ENCODE data around the gene PDXK.

PDXK gene

DNA sequence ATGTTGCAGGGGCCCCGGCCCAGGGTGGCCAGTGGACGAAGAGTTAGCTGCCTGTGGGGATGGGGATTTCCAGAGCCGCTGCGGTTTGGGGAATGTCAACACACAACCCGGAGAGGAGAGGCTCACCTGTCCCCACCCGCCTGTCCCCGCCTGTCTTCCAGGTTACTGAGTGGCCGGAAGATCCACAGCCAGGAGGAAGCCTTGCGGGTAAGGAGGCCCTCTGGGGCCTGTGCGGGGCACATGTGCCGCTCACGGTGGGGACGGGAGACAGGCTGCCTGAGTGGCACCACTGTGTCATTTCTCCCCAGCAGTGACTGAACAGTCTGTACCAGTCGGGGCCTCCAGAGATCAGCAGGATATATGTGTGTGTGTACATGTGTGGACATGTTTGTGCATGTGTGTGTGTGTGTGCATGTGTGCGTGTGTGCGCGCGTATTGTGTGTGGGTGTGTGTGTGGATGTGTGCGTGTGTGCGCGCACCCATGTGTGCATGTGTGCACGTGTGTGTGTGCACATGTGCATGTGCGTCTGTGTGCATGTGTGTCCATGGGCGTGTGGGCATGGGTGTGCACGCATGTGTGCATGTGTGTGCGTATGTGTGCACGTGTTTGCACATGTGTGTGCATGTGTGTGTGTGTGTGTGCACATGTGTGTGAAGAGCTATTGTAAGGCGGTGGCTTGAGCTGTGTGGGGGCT is 31.6 kb downstream of the PDXK start:
- Mint-ChIP-seq H3K9me3 (peaks cover 7% of the 10 kb centered on the region), H3K4me3 (no peak overlapping the region), H3K27me3 (no peaks in the 10 kb centered on the region), H3K27ac (no peak overlapping the region), H3K4me1 (ENCODE audit: low read depth) (peaks cover 3% of the 10 kb centered on the region), H3K36me3 (ENCODE audit: low read depth) (peaks cover 100% of the 10 kb centered on the region)
- intact Hi-C loops (cut with micrococcal nuclease): no loop called here

DNA sequence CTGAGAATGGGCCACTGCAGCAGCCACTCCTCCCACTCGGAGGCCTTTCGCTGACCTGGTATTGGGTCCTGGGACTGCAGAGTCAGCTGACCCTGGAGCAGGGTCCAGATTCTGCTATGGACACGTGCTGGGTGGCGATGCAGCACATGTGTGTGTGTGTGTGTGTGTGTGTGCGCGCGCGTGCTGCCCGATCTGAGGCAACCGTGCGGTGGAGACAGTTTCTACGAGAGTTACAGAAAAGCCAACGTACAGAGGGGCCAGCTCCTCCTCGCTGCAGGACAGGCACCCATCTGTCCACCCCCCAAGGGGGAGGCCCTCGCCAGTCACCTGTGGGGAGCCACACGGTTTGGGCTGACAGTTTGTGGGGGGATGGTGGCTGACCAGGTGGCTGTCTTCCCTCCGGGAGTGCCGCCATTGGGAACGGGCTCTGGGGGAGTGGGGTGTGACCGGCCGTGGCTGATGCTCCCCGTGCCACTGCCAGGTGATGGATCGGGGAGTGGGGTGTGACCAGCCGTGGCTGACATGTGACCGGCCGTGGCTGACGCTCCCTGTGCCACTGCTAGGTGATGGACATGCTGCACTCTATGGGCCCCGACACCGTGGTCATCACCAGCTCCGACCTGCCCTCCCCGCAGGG is 33.1 kb downstream of the PDXK start:
- Mint-ChIP-seq H3K9me3 (peaks cover 7% of the 10 kb centered on the region), H3K27ac (no peak overlapping the region), H3K4me3 (no peak overlapping the region), H3K36me3 (ENCODE audit: low read depth) (peaks cover 100% of the 10 kb centered on the region), H3K4me1 (ENCODE audit: low read depth) (peaks cover 14% of the 10 kb centered on the region), H3K27me3 (no peaks in the 10 kb centered on the region)
- intact Hi-C loops (cut with micrococcal nuclease): no loop called here

DNA sequence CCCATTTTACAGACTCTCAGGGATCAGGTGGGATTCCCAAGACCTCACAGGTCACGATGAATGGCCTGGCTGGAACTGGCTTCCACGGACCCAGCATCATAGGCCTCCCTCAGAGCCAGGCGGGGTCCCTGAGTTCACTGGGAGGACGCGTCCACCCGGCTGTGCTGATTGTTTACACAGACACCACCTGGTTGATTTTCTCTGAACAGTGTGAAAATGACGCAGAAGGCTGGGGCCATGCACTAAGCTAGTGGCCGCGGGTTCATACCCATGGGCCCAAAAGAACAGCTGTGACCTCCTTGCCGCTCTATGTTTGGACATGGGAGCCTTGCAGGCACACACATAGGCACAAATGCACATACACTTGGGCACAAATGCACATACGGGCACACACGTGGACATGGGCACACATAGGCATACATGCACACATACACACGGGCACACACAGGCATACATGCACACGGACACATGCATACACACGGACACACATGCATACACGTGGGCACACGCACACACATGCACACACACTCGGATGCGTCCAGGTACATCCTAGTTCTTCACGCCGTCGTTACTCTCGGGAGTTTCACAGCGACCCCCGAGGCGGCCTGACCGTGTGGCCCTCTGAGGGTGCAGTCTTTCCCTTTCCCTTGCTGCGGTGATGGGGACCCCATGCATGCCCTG is 34.0 kb downstream of the PDXK start:
- no peak overlapping the region for H3K4me3 Mint-ChIP-seq
- peaks cover 7% of the 10 kb centered on the region for H3K9me3 Mint-ChIP-seq
- H3K4me1 Mint-ChIP-seq (ENCODE audit: low read depth): peaks cover 19% of the 10 kb centered on the region
- no peak overlapping the region for H3K27ac Mint-ChIP-seq
- intact Hi-C loops (cut with micrococcal nuclease): no loop called here
- peaks cover 100% of the 10 kb centered on the region for H3K36me3 Mint-ChIP-seq (ENCODE audit: low read depth)
- H3K27me3 Mint-ChIP-seq: no peaks in the 10 kb centered on the region

- no peak overlapping the region for H3K27ac Mint-ChIP-seq
- peaks cover 19% of the 10 kb centered on the region for H3K4me1 Mint-ChIP-seq (ENCODE audit: low read depth)
- intact Hi-C loops (cut with micrococcal nuclease): no loop called here
- H3K4me3 Mint-ChIP-seq: no peak overlapping the region
- no peaks in the 10 kb centered on the region for H3K27me3 Mint-ChIP-seq
- peaks cover 7% of the 10 kb centered on the region for H3K9me3 Mint-ChIP-seq
- H3K36me3 Mint-ChIP-seq (ENCODE audit: low read depth): peaks cover 100% of the 10 kb centered on the region
Observed at GRCh38 chr21:43753439-43753799, 34.5 kb downstream of the PDXK start.

GRCh38 chr21:43754948-43755781 is 36.2 kb downstream of the PDXK start:
- Mint-ChIP-seq H3K4me1 (ENCODE audit: low read depth) (peaks cover 19% of the 10 kb centered on the region), H3K36me3 (ENCODE audit: low read depth) (peaks cover 100% of the 10 kb centered on the region), H3K9me3 (peaks cover 7% of the 10 kb centered on the region), H3K4me3 (no peak overlapping the region), H3K27ac (no peak overlapping the region), H3K27me3 (no peaks in the 10 kb centered on the region)
- intact Hi-C loops (cut with micrococcal nuclease): no loop called here

- H3K4me3 Mint-ChIP-seq: no peak overlapping the region
- peaks cover 100% of the 10 kb centered on the region for H3K36me3 Mint-ChIP-seq (ENCODE audit: low read depth)
- H3K4me1 Mint-ChIP-seq (ENCODE audit: low read depth): peaks cover 19% of the 10 kb centered on the region
- peaks cover 7% of the 10 kb centered on the region for H3K9me3 Mint-ChIP-seq
- no peak overlapping the region for H3K27ac Mint-ChIP-seq
- intact Hi-C loops (cut with micrococcal nuclease): no loop called here
- no peaks in the 10 kb centered on the region for H3K27me3 Mint-ChIP-seq
Observed at GRCh38 chr21:43755820-43756594, 37.1 kb downstream of the PDXK start.

- H3K27me3 Mint-ChIP-seq: no peaks in the 10 kb centered on the region
- H3K27ac Mint-ChIP-seq: peak overlapping the region; percentile 53
- no peak overlapping the region for H3K4me3 Mint-ChIP-seq
- H3K36me3 Mint-ChIP-seq (ENCODE audit: low read depth): peaks cover 100% of the 10 kb centered on the region
- H3K9me3 Mint-ChIP-seq: peaks cover 7% of the 10 kb centered on the region
- H3K4me1 Mint-ChIP-seq (ENCODE audit: low read depth): peaks cover 25% of the 10 kb centered on the region
- intact Hi-C loops (cut with micrococcal nuclease): no loop called here
Observed at GRCh38 chr21:43757601-43758000, 38.7 kb downstream of the PDXK start.

- Mint-ChIP-seq H3K27me3 (no peaks in the 10 kb centered on the region), H3K4me3 (no peak overlapping the region), H3K27ac (peak overlapping the region; percentile 53), H3K9me3 (peaks cover 7% of the 10 kb centered on the region), H3K36me3 (ENCODE audit: low read depth) (peaks cover 100% of the 10 kb centered on the region), H3K4me1 (ENCODE audit: low read depth) (peaks cover 30% of the 10 kb centered on the region)
- intact Hi-C loops (cut with micrococcal nuclease): no loop called here
Observed at GRCh38 chr21:43758111-43758641, 39.2 kb downstream of the PDXK start.

DNA sequence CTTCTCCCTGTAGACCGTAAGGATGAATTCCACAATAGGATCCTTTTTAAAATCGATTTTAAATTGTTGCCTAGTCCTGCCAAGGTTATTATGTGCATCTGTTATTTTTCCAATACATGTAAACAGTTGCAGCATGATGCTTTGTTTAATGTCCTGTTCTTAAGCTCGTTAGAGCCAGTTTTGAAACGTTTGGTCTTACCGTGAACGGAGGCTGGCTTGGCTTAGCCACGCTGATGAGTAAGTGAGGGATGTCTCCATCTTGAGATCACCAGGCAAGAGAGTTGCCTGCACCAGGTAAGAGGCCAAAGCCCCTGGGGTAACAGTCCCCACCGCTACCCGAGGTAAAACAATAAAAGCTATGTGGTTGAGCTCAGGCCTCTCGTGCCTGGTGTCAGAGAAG is 39.9 kb downstream of the PDXK start:
- Mint-ChIP-seq H3K27ac (no peak overlapping the region), H3K27me3 (no peaks in the 10 kb centered on the region), H3K4me3 (no peak overlapping the region), H3K9me3 (peaks cover 5% of the 10 kb centered on the region), H3K36me3 (ENCODE audit: low read depth) (peaks cover 100% of the 10 kb centered on the region), H3K4me1 (ENCODE audit: low read depth) (peaks cover 37% of the 10 kb centered on the region)
- intact Hi-C loops (cut with micrococcal nuclease): no loop called here

DNA sequence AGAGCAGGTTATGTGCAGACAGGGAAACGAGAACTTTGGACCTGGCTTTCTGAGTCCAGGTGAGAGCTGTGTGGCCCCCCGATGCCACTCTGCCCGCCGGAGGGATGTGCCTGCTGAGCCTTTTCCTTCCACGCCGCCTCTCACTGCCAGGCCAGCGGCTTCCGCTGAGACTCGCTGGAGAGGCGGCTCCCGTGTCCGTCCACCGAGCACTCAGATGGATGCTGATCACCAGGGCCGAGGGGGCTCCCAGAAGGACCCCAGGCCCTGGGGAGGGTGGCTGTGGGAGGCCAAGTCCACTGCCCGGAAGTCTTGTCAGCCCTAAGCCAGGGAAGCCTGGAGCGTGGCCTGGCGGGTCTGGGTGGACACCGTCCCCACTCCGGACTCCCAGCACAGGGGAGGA is 40.7 kb downstream of the PDXK start:
- Mint-ChIP-seq H3K4me3 (no peak overlapping the region), H3K9me3 (no peaks in the 10 kb centered on the region), H3K27me3 (no peaks in the 10 kb centered on the region), H3K36me3 (ENCODE audit: low read depth) (peaks cover 100% of the 10 kb centered on the region), H3K27ac (no peak overlapping the region), H3K4me1 (ENCODE audit: low read depth) (peaks cover 44% of the 10 kb centered on the region)
- intact Hi-C loops (cut with micrococcal nuclease): no loop called here

GRCh38 chr21:43760391-43760958 is 41.5 kb downstream of the PDXK start:
- Mint-ChIP-seq H3K9me3 (no peaks in the 10 kb centered on the region), H3K27me3 (no peaks in the 10 kb centered on the region), H3K36me3 (ENCODE audit: low read depth) (peaks cover 100% of the 10 kb centered on the region), H3K4me1 (ENCODE audit: low read depth) (peaks cover 41% of the 10 kb centered on the region), H3K27ac (no peak overlapping the region), H3K4me3 (no peak overlapping the region)
- intact Hi-C loops (cut with micrococcal nuclease): no loop called here

GRCh38 chr21:43761886-43762285 is 43.0 kb downstream of the PDXK start:
- Mint-ChIP-seq H3K27ac (no peak overlapping the region), H3K4me1 (ENCODE audit: low read depth) (peaks cover 33% of the 10 kb centered on the region), H3K27me3 (no peaks in the 10 kb centered on the region), H3K9me3 (no peaks in the 10 kb centered on the region), H3K4me3 (no peak overlapping the region), H3K36me3 (ENCODE audit: low read depth) (peaks cover 88% of the 10 kb centered on the region)
- intact Hi-C loops (cut with micrococcal nuclease): no loop called here
